Activated CD8-positive, alpha-beta T cell treated with anti-CD3 and anti-CD28 coated beads for 36 hours (primary cell): ENCODE results near the gene CEP104. TPM values are rescaled to one million over a fixed set of nuclear protein-coding genes. Genes with fewer than 3 reads are reported as not detected.

Experiments used
- ATAC-seq: fragments of 200-7000 bp; cut with Tn5 transposase; one replicate; pipeline ENCODE4 v1.10.0; 2021; ENCODE audit warnings: mild to moderate bottlenecking, moderate library complexity
- CTCF ChIA-PET: fragments of 350-600 bp; sonication (Branson Sonifier 250); formaldehyde crosslinking; loops from one replicate; lab custom pipeline; 2021; ENCODE audit warnings: antibody characterized with exemption; lab: Charles Lee
- POLR2A ChIA-PET: fragments of 350-600 bp; sonication (Branson Sonifier 250); formaldehyde crosslinking; loops from one replicate; lab custom pipeline; 2021; ENCODE audit warnings: antibody characterized with exemption; lab: Charles Lee
- DNase-seq: peaks from one replicate; pipeline ENCODE4 v3.0.0-alpha.2; 2020
- H3K27ac Mint-ChIP-seq: one replicate; pipeline ENCODE4 v1.8.0; 2021; ENCODE audit warnings: mild to moderate bottlenecking, mixed read lengths
- H3K27me3 Mint-ChIP-seq: one replicate; pipeline ENCODE4 v1.8.0; 2021; ENCODE audit warnings: mixed read lengths
- H3K36me3 Mint-ChIP-seq: one replicate; pipeline ENCODE4 v1.8.0; 2021; ENCODE audit warnings: low read depth, mixed read lengths
- H3K4me1 Mint-ChIP-seq: one replicate; pipeline ENCODE4 v1.8.0; 2021; ENCODE audit warnings: low read depth, mixed read lengths
- H3K4me3 Mint-ChIP-seq: one replicate; pipeline ENCODE4 v1.8.0; 2021; ENCODE audit warnings: mild to moderate bottlenecking, moderate library complexity, mixed read lengths
- H3K9me3 Mint-ChIP-seq: one replicate; pipeline ENCODE4 v1.8.0; 2021; ENCODE audit warnings: mixed read lengths
- intact Hi-C: fragments of 100-400 bp; cut with micrococcal nuclease; formaldehyde crosslinking; loops from one replicate; pipeline ENCODE4 v1.10.0; 2022
- total RNA-seq, 2 experiments: library from RNA; stranded (reverse); gene quantifications; one replicate each; pipeline ENCODE4 v1.2.3, GENCODE V29; 2021
- TF ChIP-seq, protein P1 (sequence below): fragments of 200-600 bp; IDR thresholded peaks from one replicate; pipeline ENCODE4 v1.8.0; 2022; ENCODE audit warnings: antibody characterized with exemption, mild to moderate bottlenecking

CEP104 gene
- total RNA-seq, 2 experiments from 2014 or later, result 29.3 to 29.8 TPM

- Mint-ChIP-seq H3K27ac (no peak overlapping the region), H3K9me3 (no peaks in the 10 kb centered on the region), H3K4me1 (no peaks in the 10 kb centered on the region), H3K4me3 (no peak overlapping the region), H3K27me3 (no peaks in the 10 kb centered on the region), H3K36me3 (peaks cover 8% of the 10 kb centered on the region)
- POLR2A ChIA-PET, result no interaction called here
- DNase-seq (no peak), ATAC-seq (no peak)
- intact Hi-C loops, result no loop called here
- CTCF ChIA-PET, result no interaction called here
- TF ChIP-seq, protein P1, sequence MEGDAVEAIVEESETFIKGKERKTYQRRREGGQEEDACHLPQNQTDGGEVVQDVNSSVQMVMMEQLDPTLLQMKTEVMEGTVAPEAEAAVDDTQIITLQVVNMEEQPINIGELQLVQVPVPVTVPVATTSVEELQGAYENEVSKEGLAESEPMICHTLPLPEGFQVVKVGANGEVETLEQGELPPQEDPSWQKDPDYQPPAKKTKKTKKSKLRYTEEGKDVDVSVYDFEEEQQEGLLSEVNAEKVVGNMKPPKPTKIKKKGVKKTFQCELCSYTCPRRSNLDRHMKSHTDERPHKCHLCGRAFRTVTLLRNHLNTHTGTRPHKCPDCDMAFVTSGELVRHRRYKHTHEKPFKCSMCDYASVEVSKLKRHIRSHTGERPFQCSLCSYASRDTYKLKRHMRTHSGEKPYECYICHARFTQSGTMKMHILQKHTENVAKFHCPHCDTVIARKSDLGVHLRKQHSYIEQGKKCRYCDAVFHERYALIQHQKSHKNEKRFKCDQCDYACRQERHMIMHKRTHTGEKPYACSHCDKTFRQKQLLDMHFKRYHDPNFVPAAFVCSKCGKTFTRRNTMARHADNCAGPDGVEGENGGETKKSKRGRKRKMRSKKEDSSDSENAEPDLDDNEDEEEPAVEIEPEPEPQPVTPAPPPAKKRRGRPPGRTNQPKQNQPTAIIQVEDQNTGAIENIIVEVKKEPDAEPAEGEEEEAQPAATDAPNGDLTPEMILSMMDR, result no peak
These were observed 29.2 kb downstream of the CEP104 start for GRCh38 chr1:3827813-3828307.

DNA sequence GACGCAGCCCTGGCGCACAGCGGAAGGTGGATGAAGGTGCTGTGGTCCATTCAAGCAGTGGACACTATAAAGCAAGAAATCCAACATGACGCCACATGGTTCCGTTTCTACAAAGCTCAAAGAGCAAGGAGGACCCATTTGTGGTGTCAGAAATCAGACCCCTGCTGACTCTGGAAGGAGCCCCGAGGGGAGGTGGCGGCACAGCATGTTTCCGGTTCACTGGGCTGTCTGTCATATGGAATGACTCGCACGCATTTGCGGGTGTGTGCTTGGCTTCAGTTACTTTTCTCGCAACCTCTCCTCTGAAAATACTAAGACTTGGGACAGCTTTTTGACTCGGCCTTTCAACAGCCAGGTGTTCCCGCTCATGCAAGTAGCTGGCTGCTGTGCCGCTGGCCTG is 31.7 kb downstream of the CEP104 start:
- DNase-seq (no peak), ATAC-seq (no peak)
- POLR2A ChIA-PET, result no interaction called here
- CTCF ChIA-PET, result no interaction called here
- H3K27me3 Mint-ChIP-seq, result no peaks in the 10 kb centered on the region
- no peaks in the 10 kb centered on the region for H3K4me1 Mint-ChIP-seq
- intact Hi-C loops, result no loop called here
- no peak overlapping the region for H3K4me3 Mint-ChIP-seq
- no peaks in the 10 kb centered on the region for H3K9me3 Mint-ChIP-seq
- H3K36me3 Mint-ChIP-seq, result peaks cover 10% of the 10 kb centered on the region
- TF ChIP-seq, protein P1, result no peak
- no peak overlapping the region for H3K27ac Mint-ChIP-seq

DNA sequence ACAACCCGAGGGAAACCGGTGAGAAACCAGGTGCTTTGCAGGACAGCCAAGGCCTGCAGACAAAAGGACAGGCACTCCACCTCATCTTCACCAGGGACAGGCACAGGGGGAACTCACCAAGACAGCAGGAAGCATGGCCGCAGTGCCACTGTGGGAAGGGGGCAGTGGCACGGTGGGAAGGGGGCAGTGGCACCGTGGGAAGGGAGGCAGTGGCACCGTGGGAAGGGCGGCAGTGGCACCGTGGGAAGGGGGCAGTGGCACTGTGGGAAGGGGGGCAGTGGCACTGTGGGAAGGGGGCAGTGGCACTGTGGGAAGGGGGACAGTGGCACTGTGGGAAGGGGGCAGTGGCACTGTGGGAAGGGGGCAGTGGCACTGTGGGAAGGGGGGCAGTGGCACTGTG is 32.4 kb downstream of the CEP104 start:
- H3K36me3 Mint-ChIP-seq, result peaks cover 14% of the 10 kb centered on the region
- no peaks in the 10 kb centered on the region for H3K4me1 Mint-ChIP-seq
- TF ChIP-seq, protein P1, result no peak
- H3K27me3 Mint-ChIP-seq, result no peaks in the 10 kb centered on the region
- ChIA-PET POLR2A (no interaction called here), CTCF (no interaction called here)
- DNase-seq, result no peak
- no peaks in the 10 kb centered on the region for H3K9me3 Mint-ChIP-seq
- intact Hi-C loops, result no loop called here
- no peak for ATAC-seq
- H3K27ac Mint-ChIP-seq, result no peak overlapping the region
- H3K4me3 Mint-ChIP-seq, result no peak overlapping the region

DNA sequence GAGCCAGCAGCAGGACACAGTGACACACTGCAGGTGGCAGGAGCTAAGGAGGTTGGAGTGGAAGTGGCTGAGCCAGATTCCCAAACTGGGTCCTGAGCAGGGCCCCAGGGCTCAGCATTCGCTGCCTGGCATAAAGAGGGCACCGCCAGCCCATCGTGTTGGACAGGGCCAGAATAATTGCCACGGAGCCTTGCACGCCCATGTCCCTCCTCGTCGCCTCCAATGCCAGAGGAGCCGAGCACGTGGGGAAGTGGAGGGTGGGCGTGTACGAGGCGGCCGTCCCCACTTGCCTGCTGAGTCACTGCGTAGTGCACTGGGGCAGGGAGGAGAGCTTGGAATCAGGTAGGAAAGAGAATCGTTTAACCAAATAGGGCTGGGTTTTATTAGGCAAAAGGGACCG is 34.6 kb downstream of the CEP104 start:
- CTCF ChIA-PET, result no interaction called here

DNA sequence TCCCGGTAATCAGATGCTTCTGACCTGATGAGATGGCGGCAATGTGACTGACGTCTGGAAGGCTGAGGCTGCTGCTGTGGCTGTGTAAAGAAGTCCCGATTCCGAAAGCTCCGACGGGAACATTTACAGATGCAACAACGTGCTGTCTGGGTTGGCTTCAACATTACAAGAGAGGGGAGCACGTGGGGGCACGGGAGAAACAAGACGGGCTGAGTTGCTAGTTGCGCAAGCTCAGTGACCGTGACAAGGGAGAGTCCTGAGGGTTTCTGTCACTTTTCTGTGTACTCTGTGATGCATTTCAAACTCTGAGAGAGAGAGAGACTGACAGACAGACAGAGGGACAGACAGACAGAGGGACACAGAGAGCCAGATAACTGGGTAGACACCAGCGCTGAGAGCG is 35.1 kb downstream of the CEP104 start:
- Mint-ChIP-seq H3K4me3 (no peak overlapping the region), H3K9me3 (no peaks in the 10 kb centered on the region), H3K36me3 (peaks cover 13% of the 10 kb centered on the region), H3K27me3 (no peaks in the 10 kb centered on the region), H3K27ac (no peak overlapping the region), H3K4me1 (no peaks in the 10 kb centered on the region)
- intact Hi-C loops, result no loop called here
- ChIA-PET POLR2A (interaction anchor here (1.0 kb wide), 1 partner anchor 11 kb away, joined by 3 read pairs; no protein-coding TSS in a partner anchor), CTCF (no interaction called here)
- no peak for ATAC-seq
- TF ChIP-seq, protein P1, result no peak
- DNase-seq, result no peak

More for the DNA sequence above, 34.6 kb downstream of the CEP104 start:
- H3K27me3 Mint-ChIP-seq, result no peaks in the 10 kb centered on the region
- intact Hi-C loops, result no loop called here
- TF ChIP-seq, protein P1, result no peak
- H3K27ac Mint-ChIP-seq, result no peak overlapping the region
- DNase-seq, result no peak
- ATAC-seq, result no peak
- POLR2A ChIA-PET, result interaction anchor here (1.0 kb wide), 1 partner anchor 11 kb away, joined by 3 read pairs; no protein-coding TSS in a partner anchor
- peaks cover 13% of the 10 kb centered on the region for H3K36me3 Mint-ChIP-seq
- no peaks in the 10 kb centered on the region for H3K9me3 Mint-ChIP-seq
- no peak overlapping the region for H3K4me3 Mint-ChIP-seq
- no peaks in the 10 kb centered on the region for H3K4me1 Mint-ChIP-seq
